Activated CD4-positive, alpha-beta T cell treated with anti-CD3 and anti-CD28 coated beads, Interleukin-2, Interleukin-4, amounts not matched to agents 100 ng/mL and 50 ng/mL, durations not matched to agents 16 hours and 8 hours (primary cell): ENCODE data around the gene EVA1C.
"Not testable (repeated sequence)": the region's sequence is repeated elsewhere in the genome, so short reads cannot be mapped to it uniquely, and the experiment has no call there.

Source experiments
- DNase-seq: peaks from one replicate; pipeline ENCODE4 v3.0.0-alpha.2; 2020; ENCODE audit warnings: low spot score

Gene EVA1C

GRCh38 chr21:32462564-32462963, 50.1 kb downstream of the EVA1C start:
- DNase-seq: not testable (repeated sequence)

GRCh38 chr21:32463367-32463766, 50.9 kb downstream of the EVA1C start:
- DNase-seq: no peak

GRCh38 chr21:32463889-32464300, 51.4 kb downstream of the EVA1C start:
- no peak for DNase-seq

GRCh38 chr21:32467291-32467690, 54.8 kb downstream of the EVA1C start:
- DNase-seq: no peak

- DNase-seq: no peak
These were observed 56.2 kb downstream of the EVA1C start for GRCh38 chr21:32468681-32469111.

- no peak for DNase-seq
These were observed 57.1 kb downstream of the EVA1C start for GRCh38 chr21:32469628-32470027.

GRCh38 chr21:32470206-32470605, 57.7 kb downstream of the EVA1C start:
- DNase-seq: no peak

- no peak for DNase-seq
These were observed 60.6 kb downstream of the EVA1C start for GRCh38 chr21:32472890-32473765.

- DNase-seq: no peak
These were observed 61.9 kb downstream of the EVA1C start for GRCh38 chr21:32474179-32475059.

GRCh38 chr21:32475162-32475812, 62.8 kb downstream of the EVA1C start:
- DNase-seq: no peak

GRCh38 chr21:32476661-32477423, 64.3 kb downstream of the EVA1C start:
- DNase-seq: no peak

- DNase-seq: no peak
These were observed 64.9 kb downstream of the EVA1C start for GRCh38 chr21:32477424-32477745.

- no peak for DNase-seq
These were observed 69.4 kb downstream of the EVA1C start for GRCh38 chr21:32481875-32482408.

GRCh38 chr21:32482565-32483292, 70.2 kb downstream of the EVA1C start:
- no peak for DNase-seq

- no peak for DNase-seq
These were observed 70.7 kb downstream of the EVA1C start for GRCh38 chr21:32483293-32483595.

- DNase-seq: no peak
These were observed 72.3 kb downstream of the EVA1C start for GRCh38 chr21:32484706-32485380.

- no peak for DNase-seq
These were observed 79.9 kb downstream of the EVA1C start for GRCh38 chr21:32492376-32492775.

GRCh38 chr21:32494934-32495709, 82.6 kb downstream of the EVA1C start:
- DNase-seq: no peak

GRCh38 chr21:32496568-32496967, 84.1 kb downstream of the EVA1C start:
- no peak for DNase-seq
